GM10847 (cell line): Measurements from ENCODE around the gene MYO18A.

ENCODE experiments used
- POLR2A ChIP-seq: IDR thresholded peaks from 2 replicates; pipeline ENCODE4 v1.6.1; 2011; ENCODE audit not compliant: insufficient read length; ENCODE audit errors: extremely low read depth

Gene MYO18A

GRCh38 chr17:29129731-29130130, 50.5 kb downstream of the MYO18A start:
- TF ChIP-seq POLR2A = no peak

GRCh38 chr17:29127840-29128239, 52.4 kb downstream of the MYO18A start:
- TF ChIP-seq POLR2A = no peak

- no peak for TF ChIP-seq POLR2A
These were observed 53.8 kb downstream of the MYO18A start for GRCh38 chr17:29126268-29126930.

DNA sequence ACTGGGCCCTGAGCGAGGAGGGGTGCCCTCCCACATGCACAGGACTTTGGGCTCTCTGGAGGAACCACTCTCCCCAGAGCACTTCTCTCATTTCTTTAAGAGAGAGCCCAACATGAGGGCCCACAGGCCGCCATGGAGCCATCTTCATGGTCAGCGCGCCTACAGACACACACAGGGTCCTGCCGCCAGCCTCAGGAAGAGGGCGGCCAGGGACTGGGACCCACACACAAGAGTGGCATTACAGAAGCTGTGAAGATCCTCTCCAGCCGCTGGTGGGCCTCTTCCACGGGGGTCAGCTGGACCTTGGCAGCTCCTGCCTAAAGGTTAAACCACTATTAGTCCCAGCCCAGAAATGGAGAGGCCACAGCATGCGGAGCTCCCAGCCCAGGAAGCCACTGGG, 54.5 kb downstream of the MYO18A start:
- no peak for TF ChIP-seq POLR2A

DNA sequence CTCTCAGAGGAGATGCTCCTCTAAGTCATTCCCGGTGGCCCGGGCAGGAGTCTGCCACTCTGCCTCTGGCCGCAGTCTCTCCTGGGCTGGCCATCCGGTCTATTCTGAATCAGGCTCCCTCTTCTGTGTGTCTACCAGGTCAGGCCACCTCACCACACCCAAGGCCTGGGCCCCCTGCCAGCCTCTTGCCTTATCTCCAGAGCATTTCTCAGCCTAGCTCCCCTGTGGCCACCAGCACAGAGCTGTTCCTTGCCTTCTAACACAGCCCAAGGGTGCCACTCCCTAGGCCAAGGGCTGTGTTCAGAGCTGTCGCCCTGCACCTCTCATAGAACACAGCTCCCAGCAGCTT, 55.3 kb downstream of the MYO18A start:
- no peak for TF ChIP-seq POLR2A

DNA sequence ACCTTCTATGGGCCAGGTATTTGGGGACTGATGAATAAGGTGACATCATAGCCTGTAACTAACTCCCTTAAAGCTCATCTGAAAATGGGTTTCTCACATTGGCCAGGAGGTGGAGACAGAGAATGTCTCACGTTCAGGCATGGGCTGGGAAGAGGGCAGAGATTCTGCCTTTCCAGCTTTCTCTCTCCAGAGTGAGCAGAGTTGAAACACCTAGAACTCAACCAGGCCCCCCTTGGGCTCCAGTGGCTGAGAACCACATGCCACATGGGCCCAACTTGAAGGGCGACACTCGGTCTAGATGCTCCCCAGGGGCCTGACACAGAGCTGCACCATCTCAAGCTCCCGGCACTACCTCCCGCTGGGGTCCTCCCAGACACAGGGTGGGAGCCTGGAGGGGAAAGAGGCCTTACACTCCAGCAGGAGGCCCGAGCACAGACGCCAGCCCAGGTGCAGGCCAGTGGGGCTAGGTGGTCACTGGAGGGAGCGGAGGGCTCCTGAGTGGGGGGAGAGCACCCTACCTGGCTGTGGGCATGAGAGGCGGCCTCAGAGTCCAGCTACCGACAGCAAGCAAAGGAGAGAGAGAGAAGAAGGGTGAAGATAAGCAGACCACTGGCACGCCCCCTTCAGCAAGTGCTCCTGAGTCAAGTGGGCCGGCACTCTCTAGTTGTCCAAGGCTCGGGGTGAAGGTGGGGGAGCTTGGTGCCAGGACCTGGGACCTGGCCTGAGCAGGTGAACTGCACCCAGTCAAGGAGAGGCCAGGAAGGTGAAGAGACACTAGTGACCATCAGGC, 55.9 kb downstream of the MYO18A start:
- TF ChIP-seq POLR2A = no peak

- no peak for TF ChIP-seq POLR2A
These were observed 57.1 kb downstream of the MYO18A start for GRCh38 chr17:29123111-29123510.

GRCh38 chr17:29121442-29121841, 58.8 kb downstream of the MYO18A start:
- TF ChIP-seq POLR2A = no peak

DNA sequence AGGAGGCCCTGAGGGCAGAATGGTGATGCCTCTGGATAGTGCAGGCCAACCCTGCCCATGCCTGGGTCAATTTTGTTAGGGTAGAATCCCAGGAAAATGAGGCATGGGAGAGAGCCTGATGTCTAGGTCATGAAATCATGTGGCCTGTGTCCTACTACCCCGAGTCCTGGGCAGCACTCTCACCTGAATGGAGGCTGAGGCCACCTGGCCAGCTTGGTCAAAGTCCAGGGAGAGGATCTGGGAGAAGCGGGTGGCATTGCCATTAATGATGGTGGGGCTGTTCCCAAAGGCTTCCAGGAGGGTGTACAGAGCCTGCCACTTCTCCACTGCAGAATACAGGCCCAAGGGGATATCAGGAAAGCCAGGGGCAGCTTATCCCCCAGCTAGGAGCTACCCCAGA, 59.8 kb downstream of the MYO18A start:
- no peak for TF ChIP-seq POLR2A

DNA sequence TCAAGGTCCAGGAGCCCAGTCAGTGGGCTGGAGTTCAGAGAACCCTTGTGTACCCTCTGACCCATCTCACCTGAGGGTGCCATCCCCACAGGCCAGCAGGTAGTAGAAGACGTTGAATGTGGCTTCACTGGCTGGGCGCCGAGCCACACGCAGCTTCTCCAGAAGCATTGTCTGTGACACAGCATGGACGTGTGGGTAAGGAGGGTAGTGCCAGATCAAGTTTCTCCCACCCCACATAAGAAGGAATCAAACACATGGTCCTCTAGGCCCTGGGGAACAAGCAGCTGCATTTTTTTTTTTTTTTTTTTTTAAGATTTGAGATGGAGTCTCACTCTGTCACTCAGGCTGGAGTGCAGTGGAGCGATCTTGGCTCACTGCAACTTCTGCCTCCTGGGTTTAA, 60.9 kb downstream of the MYO18A start:
- TF ChIP-seq POLR2A = no peak

DNA sequence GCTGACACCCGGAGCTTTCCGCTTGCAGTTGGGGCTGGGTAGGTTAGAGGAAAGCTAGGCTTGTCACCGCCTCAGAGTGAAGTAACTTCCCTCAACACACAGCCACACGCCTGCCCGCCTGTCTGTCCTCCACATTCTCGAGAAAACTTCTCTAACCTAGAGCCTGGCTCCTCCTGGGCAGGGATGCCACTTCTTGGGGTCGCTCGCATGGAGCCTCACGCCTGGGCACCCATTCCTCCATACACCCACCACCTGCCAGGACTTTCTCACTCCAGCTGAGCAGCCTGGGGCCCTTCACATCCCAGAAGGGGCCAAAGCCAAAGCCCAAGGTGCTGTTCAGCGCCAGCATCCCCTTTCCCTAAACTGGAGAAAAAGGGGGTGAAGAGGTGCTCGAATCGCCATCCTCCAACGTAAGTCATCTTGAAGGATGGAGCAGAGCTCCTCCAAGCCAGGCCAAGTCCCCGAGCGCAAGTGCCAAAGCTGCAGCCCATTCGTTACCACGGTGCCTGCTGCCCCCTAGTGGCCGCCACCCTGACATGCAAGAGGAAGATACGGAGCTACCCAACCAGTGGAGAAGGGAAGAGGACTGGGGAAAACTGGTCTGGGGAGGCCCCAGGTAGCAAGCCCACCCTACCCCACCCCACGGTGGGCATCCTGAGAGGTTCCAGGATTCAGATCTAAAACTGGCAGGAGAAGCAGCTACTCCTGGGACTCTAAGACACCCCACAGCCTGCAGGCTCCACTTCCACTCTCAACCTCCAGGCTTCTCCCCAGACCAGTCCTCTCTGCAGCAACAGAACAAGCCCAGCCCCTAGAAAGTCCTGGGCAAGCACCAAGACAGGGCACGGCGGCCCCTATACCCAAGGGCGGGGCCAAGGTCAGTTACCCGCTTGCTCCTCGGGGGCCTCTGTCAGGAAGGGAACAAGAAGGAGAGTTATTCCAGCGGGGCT, 63.1 kb downstream of the MYO18A start:
- no peak for TF ChIP-seq POLR2A

GRCh38 chr17:29115961-29116803, 64.0 kb downstream of the MYO18A start:
- no peak for TF ChIP-seq POLR2A

GRCh38 chr17:29115435-29115834, 64.8 kb downstream of the MYO18A start:
- TF ChIP-seq POLR2A = no peak

DNA sequence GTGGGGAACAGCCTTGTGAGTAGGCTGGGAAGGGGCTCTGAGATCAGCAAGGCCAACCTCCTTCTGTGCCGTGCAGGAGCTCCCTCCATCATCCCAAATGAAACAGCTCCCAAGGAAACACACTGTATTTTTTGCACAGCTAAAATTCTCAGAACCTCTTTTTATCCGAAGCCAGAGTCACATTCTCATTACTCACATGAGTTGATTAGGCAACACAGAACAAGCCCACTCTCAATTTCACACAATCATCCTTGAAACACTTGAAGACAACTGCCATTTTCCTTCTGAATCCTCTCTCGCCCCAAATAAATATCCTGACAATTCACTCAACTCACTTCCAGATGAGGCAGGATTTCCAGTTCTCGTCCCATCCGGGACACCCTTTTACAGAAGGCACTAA, 66.1 kb downstream of the MYO18A start:
- TF ChIP-seq POLR2A = no peak

GRCh38 chr17:29113334-29113733, 66.9 kb downstream of the MYO18A start:
- no peak for TF ChIP-seq POLR2A
